Measurements from ENCODE around the gene PEX10.

GRCh38 chr1:2385606-2386280, 26.6 kb downstream of the PEX10 start:
- TF ChIP-seq CTCF (IDR thresholded peaks at IDR 0.05) (no peak), POLR2A (IDR thresholded peaks at IDR 0.05) (no peak), POLR2AphosphoS5 (IDR thresholded peaks at IDR 0.05) (no peak)
